PFSK-1 (cell line): ENCODE data around the gene HSPA13. TPM values are rescaled to one million over a fixed set of nuclear protein-coding genes. Genes with fewer than 3 reads are reported as not detected.

Experiments
- FOXP2 ChIP-seq: optimal IDR thresholded peaks from 2 replicates; pipeline ENCODE3; 2011; ENCODE audit warnings: borderline replicate concordance, control low read depth, inconsistent platforms; ENCODE audit not compliant: insufficient read depth; ENCODE audit errors: extremely low read length, extremely low read depth
- POLR2AphosphoS5 ChIP-seq: IDR thresholded peaks from 2 replicates; pipeline ENCODE4 v1.6.1; 2012; ENCODE audit warnings: low read depth, mild to moderate bottlenecking, control low read depth, low read length, moderate library complexity
- SIN3A ChIP-seq: IDR thresholded peaks from 2 replicates; pipeline ENCODE4 v1.6.1; 2012; ENCODE audit warnings: mild to moderate bottlenecking, low read length, moderate library complexity, borderline replicate concordance; ENCODE audit not compliant: insufficient read depth
- TAF1 ChIP-seq: IDR thresholded peaks from 2 replicates; pipeline ENCODE4 v1.6.1; 2012; ENCODE audit warnings: low read length, control low read depth, borderline replicate concordance; ENCODE audit not compliant: insufficient read depth
- polyA plus RNA-seq: library from polyadenylated mRNA; unstranded; fragments of >200 nt; gene quantifications from one replicate; pipeline ENCODE4 v1.2.1, GENCODE V29; 2012; ENCODE audit warnings: low read depth, missing spikeins; ENCODE audit not compliant: insufficient read length
- TF ChIP-seq, protein P1 (sequence below), 2 experiments: IDR thresholded peaks; 2 replicates each; pipeline versions ENCODE4 v1.6.1 to v1.8.0; 2011 to 2012; ENCODE audit warnings: low read depth in 2 of 2, low read length in 2 of 2, control low read depth in 1 of 2, inconsistent platforms in 1 of 2, mild to moderate bottlenecking in 1 of 2, moderate library complexity in 1 of 2; ENCODE audit not compliant: insufficient read depth in 1 of 2

The HSPA13 gene, protein sequence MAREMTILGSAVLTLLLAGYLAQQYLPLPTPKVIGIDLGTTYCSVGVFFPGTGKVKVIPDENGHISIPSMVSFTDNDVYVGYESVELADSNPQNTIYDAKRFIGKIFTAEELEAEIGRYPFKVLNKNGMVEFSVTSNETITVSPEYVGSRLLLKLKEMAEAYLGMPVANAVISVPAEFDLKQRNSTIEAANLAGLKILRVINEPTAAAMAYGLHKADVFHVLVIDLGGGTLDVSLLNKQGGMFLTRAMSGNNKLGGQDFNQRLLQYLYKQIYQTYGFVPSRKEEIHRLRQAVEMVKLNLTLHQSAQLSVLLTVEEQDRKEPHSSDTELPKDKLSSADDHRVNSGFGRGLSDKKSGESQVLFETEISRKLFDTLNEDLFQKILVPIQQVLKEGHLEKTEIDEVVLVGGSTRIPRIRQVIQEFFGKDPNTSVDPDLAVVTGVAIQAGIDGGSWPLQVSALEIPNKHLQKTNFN
- 18.6 TPM for polyA plus RNA-seq

DNA sequence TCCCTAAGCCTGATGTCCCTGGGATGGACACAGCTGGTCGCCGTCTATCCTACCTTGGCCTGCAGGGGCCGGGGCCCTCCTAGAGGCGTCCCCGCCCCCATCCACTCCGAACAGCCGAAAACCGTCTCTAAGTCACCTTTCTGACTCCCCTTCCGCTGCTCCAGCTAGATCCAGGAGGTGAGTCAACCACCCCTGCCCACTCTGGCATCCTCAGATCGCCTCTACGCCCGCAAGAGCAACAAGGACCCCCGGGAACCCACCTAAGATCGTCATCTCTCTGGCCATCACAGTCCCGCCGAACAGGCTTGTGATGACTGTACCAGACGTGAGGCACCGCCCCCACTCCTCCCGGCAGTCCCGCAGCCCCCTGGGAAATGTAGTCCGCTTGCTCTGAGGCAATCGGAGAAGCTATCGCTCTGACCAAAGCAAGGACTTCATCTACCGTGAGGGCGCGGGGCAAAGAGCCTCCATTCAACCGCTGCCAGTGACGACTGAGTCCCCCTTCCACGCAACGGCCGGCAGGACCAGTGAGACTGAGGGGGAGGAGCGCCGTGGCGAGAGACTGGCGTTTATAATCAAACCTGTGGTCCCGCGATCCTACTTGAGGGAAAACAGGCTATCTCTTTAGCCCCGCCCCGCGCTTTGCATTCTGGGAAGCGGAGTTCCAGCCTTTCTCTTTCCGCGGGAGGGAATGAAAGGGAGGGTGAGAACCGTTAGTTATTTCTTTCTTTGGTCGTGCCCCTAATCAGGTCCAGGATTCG lies at the start of gene HSPA13:
HSPA13 (minus strand) TSS at position 312 of the 761 bp plus-strand sequence; CDS start at position 285, 27 bp downstream.
- peak; percentile 87 for TF ChIP-seq POLR2AphosphoS5
- TF ChIP-seq, protein P1, sequence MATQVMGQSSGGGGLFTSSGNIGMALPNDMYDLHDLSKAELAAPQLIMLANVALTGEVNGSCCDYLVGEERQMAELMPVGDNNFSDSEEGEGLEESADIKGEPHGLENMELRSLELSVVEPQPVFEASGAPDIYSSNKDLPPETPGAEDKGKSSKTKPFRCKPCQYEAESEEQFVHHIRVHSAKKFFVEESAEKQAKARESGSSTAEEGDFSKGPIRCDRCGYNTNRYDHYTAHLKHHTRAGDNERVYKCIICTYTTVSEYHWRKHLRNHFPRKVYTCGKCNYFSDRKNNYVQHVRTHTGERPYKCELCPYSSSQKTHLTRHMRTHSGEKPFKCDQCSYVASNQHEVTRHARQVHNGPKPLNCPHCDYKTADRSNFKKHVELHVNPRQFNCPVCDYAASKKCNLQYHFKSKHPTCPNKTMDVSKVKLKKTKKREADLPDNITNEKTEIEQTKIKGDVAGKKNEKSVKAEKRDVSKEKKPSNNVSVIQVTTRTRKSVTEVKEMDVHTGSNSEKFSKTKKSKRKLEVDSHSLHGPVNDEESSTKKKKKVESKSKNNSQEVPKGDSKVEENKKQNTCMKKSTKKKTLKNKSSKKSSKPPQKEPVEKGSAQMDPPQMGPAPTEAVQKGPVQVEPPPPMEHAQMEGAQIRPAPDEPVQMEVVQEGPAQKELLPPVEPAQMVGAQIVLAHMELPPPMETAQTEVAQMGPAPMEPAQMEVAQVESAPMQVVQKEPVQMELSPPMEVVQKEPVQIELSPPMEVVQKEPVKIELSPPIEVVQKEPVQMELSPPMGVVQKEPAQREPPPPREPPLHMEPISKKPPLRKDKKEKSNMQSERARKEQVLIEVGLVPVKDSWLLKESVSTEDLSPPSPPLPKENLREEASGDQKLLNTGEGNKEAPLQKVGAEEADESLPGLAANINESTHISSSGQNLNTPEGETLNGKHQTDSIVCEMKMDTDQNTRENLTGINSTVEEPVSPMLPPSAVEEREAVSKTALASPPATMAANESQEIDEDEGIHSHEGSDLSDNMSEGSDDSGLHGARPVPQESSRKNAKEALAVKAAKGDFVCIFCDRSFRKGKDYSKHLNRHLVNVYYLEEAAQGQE (IDR thresholded peaks at IDR 0.05; ENCODE audit: insufficient read depth in 1 of 2, low read depth in 2 of 2, low read length in 2 of 2) = 0 out of 4 replicates have a peak, but pooled peaks of 1 of the 2 experiments have one; percentile 32
- peak; percentile 9; the same call in 1 of the 2 replicates for TF ChIP-seq SIN3A
- TF ChIP-seq FOXP2 = peak; percentile 69
- TF ChIP-seq TAF1 = peak; percentile 59; the same call in 1 of the 2 replicates

DNA sequence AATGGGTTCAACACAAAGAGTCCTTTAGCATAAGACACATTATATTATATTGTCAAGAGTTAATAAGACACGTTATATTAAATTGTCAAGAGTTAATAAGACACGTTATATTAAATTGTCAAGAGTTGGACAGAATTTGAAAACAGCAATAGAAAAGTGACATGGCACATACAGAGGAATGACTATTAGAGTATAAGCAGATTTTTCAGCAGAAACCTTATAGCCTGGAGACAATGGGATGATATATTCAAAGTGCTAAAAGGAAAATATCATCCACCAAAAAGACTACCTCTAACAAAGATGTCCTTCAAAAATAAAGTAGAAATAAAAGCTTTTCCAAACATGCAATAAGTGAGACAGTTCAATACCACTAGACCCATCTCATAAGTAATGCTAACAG lies 36.0 kb upstream of the HSPA13 start:
- TF ChIP-seq SIN3A = no peak
- TF ChIP-seq TAF1 = no peak
- TF ChIP-seq, protein P1 (IDR thresholded peaks at IDR 0.05; ENCODE audit: insufficient read depth in 1 of 2, low read depth in 2 of 2, low read length in 2 of 2) = no peak
- no peak for TF ChIP-seq FOXP2
- TF ChIP-seq POLR2AphosphoS5 = no peak

DNA sequence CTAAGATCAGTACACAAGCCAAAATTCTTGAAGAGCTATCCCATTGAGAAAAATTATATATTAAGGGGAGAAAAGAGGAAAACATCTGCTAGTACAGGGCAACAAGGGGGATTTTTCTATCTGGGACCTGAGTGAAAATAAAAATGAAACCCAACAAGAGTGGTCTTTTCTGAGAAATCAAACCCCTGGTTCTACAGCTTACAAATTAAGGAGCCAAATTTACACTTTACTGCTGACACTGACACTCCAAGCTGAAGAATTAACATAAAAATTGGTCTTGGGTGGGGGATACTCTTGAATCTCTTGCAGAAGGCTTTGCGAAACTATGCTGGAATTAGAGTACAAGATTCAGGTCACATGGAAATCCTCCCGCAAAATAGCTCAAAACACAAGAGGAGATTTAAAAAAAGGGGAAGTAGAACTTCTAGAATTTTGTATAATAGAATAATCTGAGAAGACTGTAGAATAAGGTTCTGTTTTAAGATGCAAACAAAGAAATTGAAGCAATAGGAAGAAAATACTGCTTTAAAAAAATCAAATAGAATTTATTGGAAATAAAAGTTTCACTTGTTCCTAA lies 32.1 kb upstream of the HSPA13 start:
- no peak for TF ChIP-seq SIN3A

DNA sequence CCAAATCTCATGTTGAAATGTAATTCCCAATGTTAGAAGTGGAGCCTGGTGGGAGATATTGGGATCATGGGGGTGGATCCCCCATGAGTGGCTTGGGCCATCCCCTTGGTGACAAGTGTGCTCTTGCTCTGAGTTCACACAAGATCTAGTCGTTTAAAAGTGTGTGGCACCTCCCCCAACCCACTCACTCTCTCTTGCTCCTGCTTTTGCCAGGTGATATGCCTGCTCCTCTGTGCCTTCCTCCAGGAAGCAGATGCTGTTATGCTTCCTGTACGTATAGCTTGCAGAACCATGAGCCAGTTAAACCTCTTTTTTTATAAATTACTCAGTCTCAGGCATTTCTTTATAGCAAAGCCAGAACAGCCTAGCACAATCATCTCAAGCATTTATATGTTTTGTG lies 23.0 kb upstream of the HSPA13 start:
- TF ChIP-seq, protein P1 (IDR thresholded peaks at IDR 0.05; ENCODE audit: insufficient read depth in 1 of 2, low read depth in 2 of 2, low read length in 2 of 2) = no peak
- TF ChIP-seq SIN3A = no peak
- TF ChIP-seq TAF1 = no peak
- no peak for TF ChIP-seq FOXP2
- TF ChIP-seq POLR2AphosphoS5 = no peak

DNA sequence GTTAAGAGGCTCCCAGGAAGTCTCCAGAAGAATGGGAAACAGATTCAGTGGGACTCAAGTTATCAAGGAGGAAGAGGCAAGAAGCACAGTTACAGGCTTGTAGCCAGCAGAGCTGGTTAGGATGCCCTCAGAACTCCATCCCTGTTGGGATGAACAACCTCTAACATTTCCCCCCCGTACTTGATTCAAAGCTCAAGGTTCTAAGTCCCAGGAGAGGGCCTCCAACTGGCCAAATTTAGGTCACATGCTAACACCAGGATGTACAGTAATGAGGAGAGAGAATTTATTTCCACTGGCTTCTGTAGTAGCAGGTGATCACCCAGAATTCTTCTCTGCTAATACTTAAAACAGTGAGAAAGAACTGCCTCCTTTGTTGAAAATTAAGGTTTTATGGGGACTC lies 22.3 kb upstream of the HSPA13 start:
- no peak for TF ChIP-seq TAF1
- TF ChIP-seq FOXP2 = no peak
- TF ChIP-seq POLR2AphosphoS5 = no peak
- TF ChIP-seq, protein P1 (IDR thresholded peaks at IDR 0.05; ENCODE audit: insufficient read depth in 1 of 2, low read depth in 2 of 2, low read length in 2 of 2) = no peak
- TF ChIP-seq SIN3A = no peak
